A204.1 (cell line): ENCODE results near the gene TEP1.
"Not testable (repeated sequence)": the region's sequence is repeated elsewhere in the genome, so short reads cannot be mapped to it uniquely, and the experiment has no call there.

Source experiments
- FAIRE-seq: peaks from 2 replicates; lab custom pipeline; 2012; peaks lifted over from hg19 to GRCh38; lab: Jason Lieb, UNC

The TEP1 gene

GRCh38 chr14:20412876-20413743 is at the start of gene TEP1:
Gene TEP1, minus strand, starts transcription at chr14:20413501. Its CDS starts 5,062 bp downstream, at chr14:20408439.
- no peak for FAIRE-seq

GRCh38 chr14:20461225-20462141 is 48.2 kb upstream of the TEP1 start, which contains the start of gene PIP4P1:
Gene PIP4P1, minus strand, starts transcription at chr14:20461434. Its CDS starts 109 bp downstream, at chr14:20461325.
- peak; percentile 99 for FAIRE-seq

- no peak for FAIRE-seq
Measured at GRCh38 chr14:20460458-20461224, 47.3 kb upstream of the TEP1 start.

- no peak for FAIRE-seq
Measured at GRCh38 chr14:20458031-20458789, 44.9 kb upstream of the TEP1 start.

- no peak for FAIRE-seq
Measured at GRCh38 chr14:20456971-20457370, 43.7 kb upstream of the TEP1 start.

- FAIRE-seq, result no peak
Measured at GRCh38 chr14:20455355-20456300, 42.3 kb upstream of the TEP1 start.

- FAIRE-seq, result peak; percentile 98
Measured at GRCh38 chr14:20454516-20455354, 41.4 kb upstream of the TEP1 start, which contains the start of the genes APEX1 and OSGEP. Gene APEX1, plus strand, starts transcription at chr14:20455226. Its CDS starts 420 bp downstream, at chr14:20455646. Gene OSGEP, minus strand, starts transcription at chr14:20454812. Its CDS starts 129 bp downstream, at chr14:20454683.

- not testable (repeated sequence) for FAIRE-seq
Measured at GRCh38 chr14:20452831-20453230, 39.5 kb upstream of the TEP1 start.

- no peak for FAIRE-seq
Measured at GRCh38 chr14:20446889-20447288, 33.6 kb upstream of the TEP1 start.

GRCh38 chr14:20443650-20444049 is 30.3 kb upstream of the TEP1 start:
- not testable (repeated sequence) for FAIRE-seq

- FAIRE-seq, result no peak
Measured at GRCh38 chr14:20441461-20441860, 28.2 kb upstream of the TEP1 start.

GRCh38 chr14:20440882-20441281 is 27.6 kb upstream of the TEP1 start:
- FAIRE-seq, result no peak

GRCh38 chr14:20440465-20440864 is 27.2 kb upstream of the TEP1 start:
- FAIRE-seq, result no peak

- FAIRE-seq, result no peak
Measured at GRCh38 chr14:20438664-20439063, 25.4 kb upstream of the TEP1 start.

- no peak for FAIRE-seq
Measured at GRCh38 chr14:20436363-20436755, 23.1 kb upstream of the TEP1 start.

GRCh38 chr14:20435582-20436362 is 22.5 kb upstream of the TEP1 start, which contains the start of gene KLHL33:
Gene KLHL33, minus strand, starts transcription at chr14:20436166. Its CDS starts 355 bp downstream, at chr14:20435811.
- no peak for FAIRE-seq

GRCh38 chr14:20434701-20435581 is 21.6 kb upstream of the TEP1 start:
- no peak for FAIRE-seq
